ENCODE results near the gene TMEM91. TPM values are rescaled to one million over a fixed set of nuclear protein-coding genes. Genes with fewer than 3 reads are reported as not detected.
"Not testable (repeated sequence)": the region's sequence is repeated elsewhere in the genome, so short reads cannot be mapped to it uniquely, and the experiment has no call there.

The TMEM91 gene
- total RNA-seq, 4 donors from 2014 or later: 7.1 to 28.1 (median 10.9) TPM

GRCh38 chr19:41405776-41406175 is 29.4 kb downstream of the TMEM91 start:
- Histone ChIP-seq H3K36me3 (no peaks in the 10 kb centered on the region), H3K4me3 (no peak overlapping the region), H3K4me1 (no peaks in the 10 kb centered on the region), H3K27me3 (no peaks in the 10 kb centered on the region), H3K9me3 (no peaks in the 10 kb centered on the region), H3K27ac (no peak overlapping the region)
- no peak for TF ChIP-seq POLR2A (IDR thresholded peaks at IDR 0.05)
- TF ChIP-seq CTCF (IDR thresholded peaks at IDR 0.05): no peak
- no peak for DNase-seq
- intact Hi-C loops (cut with DNase I; ENCODE audit: low total_unique reads): no loop called here

- intact Hi-C loops (cut with DNase I; ENCODE audit: low total_unique reads): no loop called here
- Histone ChIP-seq H3K9me3 (no peaks in the 10 kb centered on the region), H3K36me3 (no peaks in the 10 kb centered on the region), H3K27ac (no peak overlapping the region), H3K4me3 (no peak overlapping the region), H3K4me1 (no peaks in the 10 kb centered on the region), H3K27me3 (no peaks in the 10 kb centered on the region)
- no peak for TF ChIP-seq POLR2A (IDR thresholded peaks at IDR 0.05)
- no peak for TF ChIP-seq CTCF (IDR thresholded peaks at IDR 0.05)
- no peak for DNase-seq
Observed at GRCh38 chr19:41407271-41407670, 30.9 kb downstream of the TMEM91 start.

DNA sequence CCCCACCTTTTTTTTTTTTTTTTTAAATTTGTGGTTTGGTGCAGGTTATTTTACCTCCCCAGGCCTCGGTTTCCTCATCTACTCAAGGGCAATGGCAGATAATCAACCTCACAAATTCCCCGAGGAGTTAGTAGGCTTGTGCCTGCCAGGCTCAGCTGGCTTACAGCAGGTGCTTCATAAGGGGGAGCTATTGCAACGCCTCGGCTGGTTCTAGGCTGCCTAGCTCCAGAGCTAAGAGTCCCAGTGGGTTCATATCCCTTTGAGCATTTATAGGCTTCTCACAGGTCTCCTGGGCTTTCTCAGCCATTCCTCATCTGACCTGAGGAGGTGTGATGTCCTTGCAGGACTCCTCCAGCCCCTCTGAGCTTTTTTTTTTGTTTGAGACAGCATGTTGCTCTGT is 31.9 kb downstream of the TMEM91 start:
- H3K9me3 ChIP-seq: no peaks in the 10 kb centered on the region
- no peaks in the 10 kb centered on the region for H3K4me1 ChIP-seq
- no peaks in the 10 kb centered on the region for H3K36me3 ChIP-seq
- H3K27me3 ChIP-seq: no peaks in the 10 kb centered on the region
- intact Hi-C loops (cut with DNase I; ENCODE audit: low total_unique reads): no loop called here
- H3K4me3 ChIP-seq: no peak overlapping the region
- peak overlapping the region in 1 of 2 donors; percentile 37 for H3K27ac ChIP-seq
- TF ChIP-seq POLR2A (IDR thresholded peaks at IDR 0.05) (no peak), CTCF (IDR thresholded peaks at IDR 0.05) (no peak)
- DNase-seq: no peak

- H3K4me1 ChIP-seq; H3K36me3 ChIP-seq; DNase-seq; intact Hi-C loops (cut with DNase I; ENCODE audit: low total_unique reads); H3K9me3 ChIP-seq; H3K4me3 ChIP-seq; H3K27me3 ChIP-seq; H3K27ac ChIP-seq: not testable (repeated sequence)
Observed at GRCh38 chr19:41408846-41409245, 32.5 kb downstream of the TMEM91 start.

- TF ChIP-seq CTCF (IDR thresholded peaks at IDR 0.05) (no peak), POLR2A (IDR thresholded peaks at IDR 0.05) (no peak)
- H3K36me3 ChIP-seq: no peaks in the 10 kb centered on the region
- intact Hi-C loops (cut with DNase I; ENCODE audit: low total_unique reads): no loop called here
- DNase-seq: no peak
- no peak overlapping the region for H3K27ac ChIP-seq
- no peaks in the 10 kb centered on the region for H3K9me3 ChIP-seq
- H3K4me1 ChIP-seq: no peaks in the 10 kb centered on the region
- H3K4me3 ChIP-seq: no peak overlapping the region
- no peaks in the 10 kb centered on the region for H3K27me3 ChIP-seq
Observed at GRCh38 chr19:41409288-41409687, 33.0 kb downstream of the TMEM91 start.
